Kidney epithelial cell (primary cell): ENCODE data around the gene DFFA. TPM values are rescaled to one million over a fixed set of nuclear protein-coding genes. Genes with fewer than 3 reads are reported as not detected.

ENCODE experiments used
- DNase-seq: peaks from one replicate; pipeline ENCODE4 v3.0.0-alpha.2; 2010; ENCODE audit warnings: low read depth
- H3K27me3 ChIP-seq: 2 replicates; pipeline ENCODE4 v1.6.0; 2011; ENCODE audit warnings: low read length; ENCODE audit not compliant: control insufficient read depth, insufficient read depth
- H3K36me3 ChIP-seq: 2 replicates; pipeline ENCODE4 v1.5.1; 2011; ENCODE audit warnings: low read length; ENCODE audit not compliant: control insufficient read depth, insufficient read depth
- H3K4me3 ChIP-seq: 2 replicates; pipeline ENCODE4 v1.5.1; 2011; ENCODE audit warnings: low read depth, mild to moderate bottlenecking, control low read depth, low read length
- total RNA-seq: library from RNA; depleted of rRNA; stranded (reverse); fragments of >200 nt; gene quantifications from 2 replicates; pipeline ENCODE4 v1.2.3, GENCODE V29; 2015
- TF ChIP-seq, protein P1 (sequence below): IDR thresholded peaks from 2 replicates; pipeline ENCODE4 v1.5.1; 2011; ENCODE audit warnings: mild to moderate bottlenecking, moderate library complexity, low read length, control low read depth, inconsistent platforms; ENCODE audit not compliant: insufficient read depth, poor library complexity, severe bottlenecking

Gene DFFA
- total RNA-seq, 1 donor from 2014 or later = 68.4 TPM

DNA sequence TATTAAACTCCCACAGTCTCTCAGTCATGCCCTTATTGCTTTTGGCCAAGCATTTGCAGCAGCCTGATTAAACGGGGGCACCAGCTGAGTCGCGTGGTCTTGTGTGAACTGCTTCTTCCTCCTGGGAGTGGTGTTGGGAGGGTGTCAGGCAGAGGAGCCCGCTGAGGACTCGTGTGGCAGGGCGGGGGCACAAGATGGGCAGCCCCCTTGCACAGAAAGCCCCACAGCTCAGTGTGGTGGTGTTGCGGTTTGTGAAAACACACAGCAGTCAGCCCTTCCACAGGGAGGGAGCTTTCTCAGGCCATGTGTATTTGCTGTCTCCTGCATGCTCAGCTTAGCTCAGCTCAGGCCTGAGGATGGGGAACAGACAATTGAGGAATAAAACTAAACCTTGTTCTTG is 24.8 kb upstream of the DFFA start:
- TF ChIP-seq, protein P1, sequence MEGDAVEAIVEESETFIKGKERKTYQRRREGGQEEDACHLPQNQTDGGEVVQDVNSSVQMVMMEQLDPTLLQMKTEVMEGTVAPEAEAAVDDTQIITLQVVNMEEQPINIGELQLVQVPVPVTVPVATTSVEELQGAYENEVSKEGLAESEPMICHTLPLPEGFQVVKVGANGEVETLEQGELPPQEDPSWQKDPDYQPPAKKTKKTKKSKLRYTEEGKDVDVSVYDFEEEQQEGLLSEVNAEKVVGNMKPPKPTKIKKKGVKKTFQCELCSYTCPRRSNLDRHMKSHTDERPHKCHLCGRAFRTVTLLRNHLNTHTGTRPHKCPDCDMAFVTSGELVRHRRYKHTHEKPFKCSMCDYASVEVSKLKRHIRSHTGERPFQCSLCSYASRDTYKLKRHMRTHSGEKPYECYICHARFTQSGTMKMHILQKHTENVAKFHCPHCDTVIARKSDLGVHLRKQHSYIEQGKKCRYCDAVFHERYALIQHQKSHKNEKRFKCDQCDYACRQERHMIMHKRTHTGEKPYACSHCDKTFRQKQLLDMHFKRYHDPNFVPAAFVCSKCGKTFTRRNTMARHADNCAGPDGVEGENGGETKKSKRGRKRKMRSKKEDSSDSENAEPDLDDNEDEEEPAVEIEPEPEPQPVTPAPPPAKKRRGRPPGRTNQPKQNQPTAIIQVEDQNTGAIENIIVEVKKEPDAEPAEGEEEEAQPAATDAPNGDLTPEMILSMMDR = no peak
- no peaks in the 10 kb centered on the region for H3K27me3 ChIP-seq
- no peak overlapping the region for H3K4me3 ChIP-seq
- DNase-seq = no peak
- no peaks in the 10 kb centered on the region for H3K36me3 ChIP-seq

DNA sequence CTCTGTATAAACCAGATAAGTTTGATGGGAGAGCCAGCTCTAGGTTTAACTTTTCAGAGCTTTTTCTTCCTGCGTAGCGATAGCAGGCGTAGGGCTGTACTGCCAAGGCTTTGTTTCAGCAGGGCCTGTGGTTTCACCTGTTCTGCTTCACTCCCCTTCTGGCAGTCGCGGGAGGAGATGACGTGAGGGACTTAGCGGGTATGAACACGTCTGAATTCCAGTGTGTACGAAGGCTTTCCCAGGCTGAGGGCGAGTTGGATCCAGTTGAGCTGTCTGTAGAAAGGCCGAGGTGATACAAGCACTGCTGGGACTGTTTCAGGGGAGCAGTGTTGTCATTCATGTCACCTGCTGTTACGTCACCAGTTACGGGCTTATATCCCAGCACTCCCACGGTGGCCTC is 23.6 kb upstream of the DFFA start:
- Histone ChIP-seq H3K27me3 (no peaks in the 10 kb centered on the region), H3K4me3 (no peak overlapping the region), H3K36me3 (no peaks in the 10 kb centered on the region)
- TF ChIP-seq, protein P1 = no peak
- DNase-seq = peak; percentile 96

DNA sequence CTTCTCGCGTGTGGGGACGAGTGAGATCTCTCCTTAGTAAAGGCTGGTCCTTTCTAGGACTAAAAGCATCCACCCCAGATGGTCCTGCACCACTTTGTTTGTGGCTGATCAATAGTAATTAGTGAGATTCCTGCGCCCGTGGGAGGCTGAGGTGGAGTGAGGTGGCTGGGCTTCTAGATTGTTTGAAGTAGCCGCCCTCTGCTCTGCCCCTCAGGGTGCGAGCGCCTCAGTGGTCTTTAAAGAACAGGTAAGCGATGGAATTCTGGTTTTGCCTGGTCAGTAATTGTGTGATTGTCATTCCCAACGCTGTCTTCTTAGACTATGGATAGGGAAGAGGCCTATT is 23.1 kb upstream of the DFFA start:
- Histone ChIP-seq H3K4me3 (no peak overlapping the region), H3K27me3 (no peaks in the 10 kb centered on the region), H3K36me3 (no peaks in the 10 kb centered on the region)
- TF ChIP-seq, protein P1 = no peak
- no peak for DNase-seq

DNA sequence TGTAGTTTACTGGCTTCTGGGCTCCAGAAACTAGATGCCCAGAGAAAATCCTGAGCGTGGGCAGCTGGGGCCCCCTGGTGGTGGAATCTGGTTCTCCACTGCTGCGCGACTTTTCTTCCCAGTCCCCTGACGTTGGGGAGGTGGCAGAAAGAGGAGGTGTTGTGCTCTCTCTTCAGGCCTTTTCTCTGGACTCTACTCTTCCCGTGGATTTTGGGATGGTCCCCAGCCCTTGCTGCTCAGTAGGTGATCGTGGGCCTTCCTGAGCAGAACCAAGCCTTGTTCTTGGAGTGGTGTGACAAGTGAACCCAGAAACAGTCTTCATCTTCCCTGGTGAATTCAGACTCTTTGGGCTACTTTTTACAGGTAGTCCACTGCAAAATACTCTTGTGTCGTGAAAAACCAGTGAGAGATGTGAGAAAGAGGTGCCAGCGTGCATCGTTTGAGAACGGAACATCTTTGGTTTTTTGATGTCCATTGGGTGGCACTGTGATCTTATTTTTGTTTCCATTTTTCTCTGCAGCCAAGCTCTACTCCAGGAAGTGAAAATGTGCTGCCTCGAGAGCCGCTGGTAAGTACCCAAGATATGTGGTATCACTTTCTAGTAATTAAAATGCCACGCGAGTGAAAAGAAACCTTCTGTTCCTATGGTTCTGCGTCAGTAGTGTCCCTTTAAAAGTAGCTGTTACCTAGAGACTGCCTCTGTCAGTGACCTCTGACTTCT is 22.6 kb upstream of the DFFA start:
- no peaks in the 10 kb centered on the region for H3K27me3 ChIP-seq
- H3K4me3 ChIP-seq = no peak overlapping the region
- H3K36me3 ChIP-seq = no peaks in the 10 kb centered on the region
- TF ChIP-seq, protein P1 = peak; percentile 89
- peak; percentile 52 for DNase-seq

DNA sequence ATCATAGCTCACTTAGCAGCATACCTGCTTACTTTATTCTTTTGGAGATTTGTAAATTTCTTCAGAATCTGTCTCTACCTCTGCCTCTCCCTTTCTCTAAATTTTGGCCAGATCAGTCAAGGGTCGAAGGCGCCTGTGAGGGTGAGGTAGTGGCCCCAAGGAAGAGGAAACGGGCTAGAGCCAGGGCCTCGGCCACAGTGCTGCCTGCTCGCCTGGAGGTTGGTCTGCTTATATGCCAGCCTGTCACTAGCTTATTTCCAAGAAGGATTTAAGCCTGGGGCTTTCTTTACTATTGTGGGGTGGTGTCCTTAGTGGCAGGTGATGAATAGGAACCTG is 22.1 kb upstream of the DFFA start:
- H3K27me3 ChIP-seq = no peaks in the 10 kb centered on the region
- TF ChIP-seq, protein P1 = no peak
- DNase-seq = no peak
- H3K4me3 ChIP-seq = no peak overlapping the region
- H3K36me3 ChIP-seq = no peaks in the 10 kb centered on the region

DNA sequence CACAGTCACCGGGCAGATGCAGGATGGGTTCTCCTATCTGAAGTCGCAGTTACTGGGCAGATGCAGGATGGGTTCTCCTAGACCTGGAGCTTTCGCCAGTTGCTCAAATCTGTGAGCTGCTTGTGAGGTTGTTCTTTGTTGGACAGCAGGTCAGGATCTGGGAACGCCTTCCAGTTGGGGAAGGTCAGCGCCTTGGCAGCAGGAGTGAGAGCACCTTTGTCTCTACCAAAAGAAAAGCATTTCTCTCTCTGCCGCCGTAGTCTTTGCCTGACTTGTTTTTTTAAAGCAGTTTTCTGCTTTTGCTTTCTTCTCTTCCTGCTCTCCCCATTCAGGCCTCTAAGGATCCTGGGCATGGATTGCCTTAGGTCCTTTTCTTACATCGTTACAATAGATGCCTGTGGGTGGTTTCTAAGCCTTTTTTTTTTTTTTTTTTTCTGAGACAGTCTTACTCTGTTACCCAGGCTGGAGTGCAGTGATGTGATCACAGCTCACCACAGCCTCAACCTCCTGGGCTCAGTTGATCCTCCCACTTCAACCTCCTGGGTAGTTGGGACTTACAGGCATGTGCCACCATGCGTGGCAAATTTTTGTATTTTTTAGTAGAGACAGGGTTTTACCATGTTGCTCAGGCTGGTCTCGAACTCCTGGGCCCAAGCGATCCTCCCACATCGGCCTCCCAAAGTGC is 18.1 kb upstream of the DFFA start:
- Histone ChIP-seq H3K36me3 (no peaks in the 10 kb centered on the region), H3K27me3 (no peaks in the 10 kb centered on the region)
- TF ChIP-seq, protein P1 = no peak

More for the DNA sequence above, 18.1 kb upstream of the DFFA start:
- DNase-seq = no peak
- H3K4me3 ChIP-seq = no peak overlapping the region
